HCT116 (cell line): Measurements from ENCODE around the gene B4GALT3. TPM values are rescaled to one million over a fixed set of nuclear protein-coding genes. Genes with fewer than 3 reads are reported as not detected.

Source experiments
- ATAC-seq: fragments of 200-7000 bp; cut with Tn5 transposase; 2 replicates; pipeline ENCODE4 v1.9.1; 2020; ENCODE audit warnings: mild to moderate bottlenecking, moderate library complexity
- BruUV-seq: library from RNA; stranded (reverse); fragments of 400-500 nt; replicated peaks from 2 replicates; lab custom pipeline; 2021; lab: Mats Ljungman, UMichigan
- CTCF ChIA-PET: fragments of 300-600 bp; sonication (Branson Sonifier 250); formaldehyde crosslinking; loops from one replicate; lab custom pipeline; 2021; ENCODE audit warnings: antibody characterized with exemption; lab: Charles Lee
- POLR2A ChIA-PET: fragments of 300-600, 350-600 bp; sonication (Branson Sonifier 250); formaldehyde crosslinking; loops from one replicate; lab custom pipeline; 2021; ENCODE audit warnings: antibody characterized with exemption; lab: Charles Lee
- RAD21 ChIA-PET, 2 experiments: fragments of 300-600 bp; sonication (Branson Sonifier 250); formaldehyde crosslinking; loops; one replicate each; lab custom pipeline; 2023; ENCODE audit warnings: low total read pairs in 2 of 2; ENCODE audit not compliant: uncharacterized antibody in 2 of 2, unreplicated experiment in 2 of 2, low non-redundant PET in 1 of 2; lab: Charles Lee
- DNase-seq: peaks from one replicate; pipeline ENCODE4 v3.0.0-alpha.2; 2010; ENCODE audit warnings: low read depth, low spot score
- H2AFZ ChIP-seq: fragments of 200-600 bp; shearing (Covaris generic), sonication (generic); 2 replicates; pipeline ENCODE4 v1.6.1; 2017; ENCODE audit warnings: low read depth, mixed run types, mixed read lengths, antibody characterized with exemption, low read length; ENCODE audit not compliant: poor library complexity, severe bottlenecking
- H3K27ac ChIP-seq: 2 replicates; pipeline ENCODE4 v1.5.1; 2012; ENCODE audit warnings: low read depth, low read length
- H3K27me3 ChIP-seq: fragments of 200-600 bp; sonication (generic); 2 replicates; pipeline ENCODE4 v1.6.1; 2016; ENCODE audit warnings: mixed run types, low read length, mixed read lengths; ENCODE audit not compliant: insufficient read depth
- H3K36me3 ChIP-seq, 2 experiments: fragments of 200-500 bp in 1 of 2; fragments of 200-600 bp in 1 of 2; sonication (Bioruptor generic) in 1 of 2; sonication (generic) in 1 of 2; 2 replicates each; pipeline versions ENCODE4 v1.5.1 to v1.6.1; 2014 to 2016; ENCODE audit warnings: low read length in 2 of 2, inconsistent platforms in 1 of 2, mixed read lengths in 1 of 2, mixed run types in 1 of 2; ENCODE audit not compliant: insufficient read depth in 2 of 2, control insufficient read depth in 1 of 2
- H3K4me1 ChIP-seq, 2 experiments: fragments of 200-600 bp in 1 of 2; sonication (generic) in 1 of 2; 2 replicates each; pipeline versions ENCODE4 v1.5.1 to v1.6.1; 2012 to 2017; ENCODE audit warnings: low read length in 2 of 2, inconsistent platforms in 1 of 2, mild to moderate bottlenecking in 1 of 2, mixed read lengths in 1 of 2, mixed run types in 1 of 2, moderate library complexity in 1 of 2; ENCODE audit not compliant: insufficient read depth in 2 of 2, control insufficient read depth in 1 of 2
- H3K4me2 ChIP-seq: fragments of 200-600 bp; sonication (generic); 2 replicates; pipeline ENCODE4 v1.6.1; 2017; ENCODE audit warnings: mixed run types, low read length, mixed read lengths
- H3K4me3 ChIP-seq, 2 experiments: fragments of 200-600 bp in 1 of 2; sonication (generic) in 1 of 2; replicated peaks in 1 of 2; 2 replicates each; pipeline ENCODE4 v1.5.1; 2011 to 2016; ENCODE audit warnings: low read length in 2 of 2, control low read depth in 1 of 2, low read depth in 1 of 2, mild to moderate bottlenecking in 1 of 2, mixed read lengths in 1 of 2, mixed run types in 1 of 2
- H3K79me2 ChIP-seq: fragments of 200-600 bp; sonication (generic); 2 replicates; pipeline ENCODE4 v1.6.1; 2017; ENCODE audit warnings: mild to moderate bottlenecking, mixed run types, low read length, moderate library complexity, mixed read lengths; ENCODE audit not compliant: insufficient read depth
- H3K9ac ChIP-seq: fragments of 200-600 bp; sonication (generic); 2 replicates; pipeline ENCODE4 v1.6.1; 2016; ENCODE audit warnings: low read length, mixed read lengths
- H3K9me2 ChIP-seq: fragments of 200-600 bp; sonication (generic), shearing (Covaris generic); 2 replicates; pipeline ENCODE4 v1.6.1; 2017; ENCODE audit warnings: mixed run types, mild to moderate bottlenecking, moderate library complexity; ENCODE audit not compliant: insufficient read depth
- H3K9me3 ChIP-seq, 2 experiments: fragments of 200-500 bp in 1 of 2; fragments of 200-600 bp in 1 of 2; sonication (Bioruptor generic) in 1 of 2; sonication (generic) in 1 of 2; 2 replicates each; pipeline ENCODE4 v1.6.1; 2014 to 2017; ENCODE audit warnings: low read length in 2 of 2, mixed read lengths in 2 of 2, inconsistent platforms in 1 of 2, low read depth in 1 of 2, mild to moderate bottlenecking in 1 of 2, mixed run types in 1 of 2, moderate library complexity in 1 of 2; ENCODE audit not compliant: control insufficient read depth in 1 of 2, insufficient read depth in 1 of 2
- H4K20me1 ChIP-seq: fragments of 200-600 bp; sonication (generic), shearing (Covaris generic); 2 replicates; pipeline ENCODE4 v1.6.1; 2017; ENCODE audit warnings: mixed run types, mild to moderate bottlenecking, moderate library complexity; ENCODE audit not compliant: insufficient read depth
- CEBPB ChIP-seq: IDR thresholded peaks from 2 replicates; pipeline ENCODE4 v1.6.1; 2012; ENCODE audit warnings: low read depth
- ELF1 ChIP-seq: IDR thresholded peaks from 2 replicates; pipeline ENCODE4 v1.6.1; 2012; ENCODE audit warnings: low read depth, borderline replicate concordance
- EZH2phosphoT487 ChIP-seq: fragments of 200-600 bp; IDR thresholded peaks from 2 replicates; pipeline ENCODE4 v1.6.1; 2018; ENCODE audit warnings: antibody characterized with exemption, borderline replicate concordance
- POLR2A ChIP-seq: IDR thresholded peaks from 2 replicates; pipeline ENCODE4 v1.7.0; 2011; ENCODE audit warnings: borderline replicate concordance; ENCODE audit not compliant: insufficient read depth, insufficient read length; ENCODE audit errors: extremely low read depth
- POLR2AphosphoS5 ChIP-seq: IDR thresholded peaks from 2 replicates; pipeline ENCODE4 v1.6.1; 2011; ENCODE audit warnings: mild to moderate bottlenecking, low read depth, low read length, moderate library complexity
- SP1 ChIP-seq: IDR thresholded peaks from 2 replicates; pipeline ENCODE4 v1.6.1; 2012; ENCODE audit warnings: low read depth
- intact Hi-C: fragments of 100-400 bp; cut with micrococcal nuclease; formaldehyde crosslinking; loops from 2 replicates; pipeline ENCODE4 v1.10.0; 2022
- total RNA-seq: library from RNA; stranded (reverse); gene quantifications from one replicate; pipeline ENCODE4 v1.2.1, GENCODE V29; 2021; ENCODE audit not compliant: unreplicated experiment
- TF ChIP-seq, protein P1 (sequence below): IDR thresholded peaks from 2 replicates; pipeline ENCODE4 v1.6.1; 2012
- TF ChIP-seq, protein P2 (sequence below), 3 experiments: fragments of 200-600 bp in 1 of 3; sonication (generic) in 1 of 3; IDR thresholded peaks in 2 of 3; conservative IDR thresholded peaks in 1 of 3; 2 replicates each; pipeline ENCODE4 v1.5.1; 2012 to 2017; ENCODE audit warnings: low read depth in 2 of 3, low read length in 2 of 3, antibody characterized with exemption in 1 of 3, borderline replicate concordance in 1 of 3, control low read depth in 1 of 3, mild to moderate bottlenecking in 1 of 3, mixed read lengths in 1 of 3, mixed run types in 1 of 3, moderate library complexity in 1 of 3; ENCODE audit not compliant: insufficient read depth in 1 of 3

B4GALT3 gene
- total RNA-seq, 1 experiment from 2014 or later = 53.7 TPM

DNA sequence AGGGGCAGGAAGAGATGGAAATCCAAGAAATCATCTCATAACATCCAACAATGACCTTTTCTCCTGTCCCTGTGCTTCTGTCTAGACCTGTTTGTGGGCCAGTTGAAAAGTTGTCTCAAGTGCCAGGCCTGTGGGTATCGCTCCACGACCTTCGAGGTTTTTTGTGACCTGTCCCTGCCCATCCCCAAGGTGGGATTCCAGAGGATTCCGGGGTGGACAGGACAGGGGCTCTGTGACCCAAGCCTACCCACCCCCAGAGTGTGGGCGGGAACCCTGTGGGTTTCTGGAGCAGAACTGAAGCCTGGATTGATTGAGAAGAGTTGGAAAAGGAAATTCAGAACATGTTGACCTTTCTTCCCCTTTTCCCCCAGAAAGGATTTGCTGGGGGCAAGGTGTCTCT lies 13.5 kb downstream of the B4GALT3 start:
- no peaks in the 10 kb centered on the region for H4K20me1 ChIP-seq
- peaks cover 11% of the 10 kb centered on the region; the same call in 1 of the 2 replicates for H3K79me2 ChIP-seq
- H2AFZ ChIP-seq = no peak overlapping the region
- no peak overlapping the region for H3K4me2 ChIP-seq
- H3K4me1 ChIP-seq = peaks cover 9 to 42% of the 10 kb centered on the region in 2 experiments; a peak in 3 of 4 replicates
- no peaks in the 10 kb centered on the region for H3K9me3 ChIP-seq
- H3K9me2 ChIP-seq = no peaks in the 10 kb centered on the region
- POLR2A ChIA-PET = no interaction called here
- peaks cover 8 to 26% of the 10 kb centered on the region in 2 experiments; a peak in 2 of 4 replicates for H3K36me3 ChIP-seq
- intact Hi-C loops = no loop called here
- RAD21 ChIA-PET = no interaction called here
- no peak for ATAC-seq
- CTCF ChIA-PET = interaction anchor here (2.8 kb wide), 1 partner anchor 10 kb away, joined by 10 read pairs; the partner anchor contains the start of gene UFC1
- no peak overlapping the region for H3K4me3 ChIP-seq
- TF ChIP-seq ELF1 = no peak
- no peak for TF ChIP-seq POLR2A
- TF ChIP-seq, protein P1, sequence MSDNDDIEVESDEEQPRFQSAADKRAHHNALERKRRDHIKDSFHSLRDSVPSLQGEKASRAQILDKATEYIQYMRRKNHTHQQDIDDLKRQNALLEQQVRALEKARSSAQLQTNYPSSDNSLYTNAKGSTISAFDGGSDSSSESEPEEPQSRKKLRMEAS = no peak
- TF ChIP-seq SP1 = no peak
- TF ChIP-seq, protein P2, sequence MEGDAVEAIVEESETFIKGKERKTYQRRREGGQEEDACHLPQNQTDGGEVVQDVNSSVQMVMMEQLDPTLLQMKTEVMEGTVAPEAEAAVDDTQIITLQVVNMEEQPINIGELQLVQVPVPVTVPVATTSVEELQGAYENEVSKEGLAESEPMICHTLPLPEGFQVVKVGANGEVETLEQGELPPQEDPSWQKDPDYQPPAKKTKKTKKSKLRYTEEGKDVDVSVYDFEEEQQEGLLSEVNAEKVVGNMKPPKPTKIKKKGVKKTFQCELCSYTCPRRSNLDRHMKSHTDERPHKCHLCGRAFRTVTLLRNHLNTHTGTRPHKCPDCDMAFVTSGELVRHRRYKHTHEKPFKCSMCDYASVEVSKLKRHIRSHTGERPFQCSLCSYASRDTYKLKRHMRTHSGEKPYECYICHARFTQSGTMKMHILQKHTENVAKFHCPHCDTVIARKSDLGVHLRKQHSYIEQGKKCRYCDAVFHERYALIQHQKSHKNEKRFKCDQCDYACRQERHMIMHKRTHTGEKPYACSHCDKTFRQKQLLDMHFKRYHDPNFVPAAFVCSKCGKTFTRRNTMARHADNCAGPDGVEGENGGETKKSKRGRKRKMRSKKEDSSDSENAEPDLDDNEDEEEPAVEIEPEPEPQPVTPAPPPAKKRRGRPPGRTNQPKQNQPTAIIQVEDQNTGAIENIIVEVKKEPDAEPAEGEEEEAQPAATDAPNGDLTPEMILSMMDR (IDR thresholded peaks at IDR 0.05 in 2 of 3, conservative IDR thresholded peaks at IDR 0.05 in 1 of 3; ENCODE audit: borderline replicate concordance in 1 of 3, insufficient read depth in 1 of 3, low read depth in 2 of 3, low read length in 2 of 3) = no peak
- no peak for TF ChIP-seq CEBPB
- no peak for TF ChIP-seq POLR2AphosphoS5
- no peak for TF ChIP-seq EZH2phosphoT487
- TF ChIP-seq, all 23 proteins: peak for 0
- Histone ChIP-seq H3K9ac (no peak overlapping the region), H3K27me3 (no peaks in the 10 kb centered on the region), H3K27ac (no peak overlapping the region)
- DNase-seq = no peak
- BruUV-seq = no TSS peak
